HEK293T (cell line): Measurements from ENCODE around the gene ACTR2.
A peak's percentile ranks its signal among the peaks of the same experiment; 100 is the strongest.

ENCODE experiments used
- CTCF ChIA-PET: fragments of 350-600 bp; formaldehyde crosslinking; extraction: SDS; loops from one replicate; lab custom pipeline; 2021; ENCODE audit warnings: antibody characterized with exemption, inconsistent platforms; lab: Yijun Ruan, JAX
- POLR2A ChIA-PET: fragments of 350-600 bp; formaldehyde crosslinking; extraction: SDS; loops from one replicate; lab custom pipeline; 2020; ENCODE audit warnings: antibody characterized with exemption, inconsistent platforms; lab: Yijun Ruan, JAX
- DNase-seq: peaks from one replicate; pipeline ENCODE4 v3.0.0; 2012; ENCODE audit warnings: mixed read lengths; ENCODE audit errors: extremely low spot score
- ARNT ChIP-seq: fragments of 450-650 bp; IDR thresholded peaks from 2 replicates; pipeline ENCODE4 v1.6.1; 2017; ENCODE audit warnings: mild to moderate bottlenecking
- BHLHE40 ChIP-seq: fragments of 450-650 bp; IDR thresholded peaks from 2 replicates; pipeline ENCODE4 v1.6.1; 2016; ENCODE audit warnings: mild to moderate bottlenecking, moderate library complexity, borderline replicate concordance
- CTBP1 ChIP-seq: fragments of 450-650 bp; IDR thresholded peaks from 2 replicates; pipeline ENCODE4 v1.6.1; 2016; ENCODE audit warnings: borderline replicate concordance
- ELF4 ChIP-seq: fragments of 450-650 bp; IDR thresholded peaks from 2 replicates; pipeline ENCODE4 v1.6.1; 2017; ENCODE audit warnings: antibody characterized with exemption
- FOXA1 ChIP-seq: fragments of 450-650 bp; IDR thresholded peaks from 2 replicates; pipeline ENCODE4 v1.6.1; 2016; ENCODE audit warnings: mild to moderate bottlenecking
- FOXK2 ChIP-seq: fragments of 450-650 bp; IDR thresholded peaks from 2 replicates; pipeline ENCODE4 v1.6.1; 2016; ENCODE audit warnings: mild to moderate bottlenecking
- FOXM1 ChIP-seq: fragments of 450-650 bp; IDR thresholded peaks from 2 replicates; pipeline ENCODE4 v1.6.1; 2017; ENCODE audit warnings: mild to moderate bottlenecking, borderline replicate concordance
- HDGF ChIP-seq: fragments of 450-650 bp; IDR thresholded peaks from 2 replicates; pipeline ENCODE4 v1.6.1; 2017; ENCODE audit warnings: antibody characterized with exemption, borderline replicate concordance
- L3MBTL2 ChIP-seq: fragments of 450-650 bp; conservative IDR thresholded peaks from 2 replicates; pipeline ENCODE4 v1.6.1; 2016; ENCODE audit warnings: mild to moderate bottlenecking
- LEF1 ChIP-seq: fragments of 450-650 bp; IDR thresholded peaks from 2 replicates; pipeline ENCODE4 v1.6.1; 2017; ENCODE audit warnings: mild to moderate bottlenecking, borderline replicate concordance
- NFRKB ChIP-seq: fragments of 450-650 bp; IDR thresholded peaks from 2 replicates; pipeline ENCODE4 v1.6.1; 2016; ENCODE audit warnings: mild to moderate bottlenecking, moderate library complexity
- SP1 ChIP-seq: fragments of 450-650 bp; IDR thresholded peaks from 2 replicates; pipeline ENCODE4 v1.6.1; 2017
- SUZ12 ChIP-seq: fragments of 450-650 bp; IDR thresholded peaks from 2 replicates; pipeline ENCODE4 v1.6.1; 2016; ENCODE audit warnings: mild to moderate bottlenecking
- TARDBP ChIP-seq: fragments of 450-650 bp; IDR thresholded peaks from 2 replicates; pipeline ENCODE4 v1.6.1; 2016
- ZNF384 ChIP-seq: fragments of 450-650 bp; IDR thresholded peaks from 2 replicates; pipeline ENCODE4 v1.6.1; 2016
- TF ChIP-seq, protein P1 (sequence below): fragments of 450-650 bp; IDR thresholded peaks from 2 replicates; pipeline ENCODE4 v1.6.1; 2016

ACTR2 gene

DNA sequence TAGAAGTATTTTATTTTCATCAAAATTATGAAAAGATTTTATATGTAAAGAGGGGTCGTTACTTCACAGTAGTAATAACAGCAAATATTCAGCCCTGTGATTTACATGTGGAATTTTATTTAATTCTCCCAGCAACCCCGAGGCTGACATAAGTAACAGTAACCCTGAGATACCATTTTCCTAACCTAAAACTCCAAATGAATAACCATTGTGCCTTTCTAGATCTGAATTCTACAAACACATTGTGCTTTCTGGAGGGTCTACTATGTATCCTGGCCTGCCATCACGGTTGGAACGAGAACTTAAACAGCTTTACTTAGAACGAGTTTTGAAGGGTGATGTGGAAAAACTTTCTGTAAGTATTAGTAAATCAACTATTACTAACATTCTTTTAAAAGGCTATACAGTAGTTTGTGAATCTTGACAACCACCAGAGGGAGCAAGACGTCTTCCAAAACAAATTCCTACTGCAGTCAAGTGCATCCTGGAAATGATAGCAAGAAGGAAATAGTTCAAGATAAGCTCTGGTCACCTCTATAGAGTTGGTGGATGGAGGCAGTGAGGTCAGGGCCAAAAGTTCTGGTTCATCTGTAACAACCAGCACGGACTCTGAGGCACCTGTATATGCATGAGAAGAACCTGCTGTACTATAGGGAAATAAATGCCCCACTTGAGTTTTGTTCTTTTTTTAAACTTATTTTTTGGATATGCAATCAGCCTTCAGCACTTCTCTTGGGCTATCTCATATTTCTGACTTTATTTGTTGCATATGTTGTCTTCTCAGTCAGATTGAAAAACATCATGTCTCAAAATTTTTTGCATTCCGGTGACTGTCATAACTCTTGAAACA is 37.4 kb downstream of the ACTR2 start:
- TF ChIP-seq SUZ12 = no peak
- TF ChIP-seq HDGF = no peak
- no peak for TF ChIP-seq FOXK2
- no peak for TF ChIP-seq NFRKB
- no peak for TF ChIP-seq ZNF384
- TF ChIP-seq BHLHE40 = no peak
- TF ChIP-seq FOXA1 = no peak
- no peak for TF ChIP-seq TARDBP
- no peak for TF ChIP-seq FOXM1
- no peak for TF ChIP-seq L3MBTL2
- TF ChIP-seq ARNT = no peak
- no peak for TF ChIP-seq SP1
- POLR2A ChIA-PET = interaction anchor here (0.8 kb wide), 1 partner anchor 170 kb away, joined by 3 read pairs; no protein-coding TSS in a partner anchor
- DNase-seq = peak; percentile 39
- CTCF ChIA-PET = interaction anchor here (0.6 to 1.2 kb wide), 6 partner anchors 10 to 302 kb away, joined by 3 to 5 read pairs (median 3); no protein-coding TSS in a partner anchor

DNA sequence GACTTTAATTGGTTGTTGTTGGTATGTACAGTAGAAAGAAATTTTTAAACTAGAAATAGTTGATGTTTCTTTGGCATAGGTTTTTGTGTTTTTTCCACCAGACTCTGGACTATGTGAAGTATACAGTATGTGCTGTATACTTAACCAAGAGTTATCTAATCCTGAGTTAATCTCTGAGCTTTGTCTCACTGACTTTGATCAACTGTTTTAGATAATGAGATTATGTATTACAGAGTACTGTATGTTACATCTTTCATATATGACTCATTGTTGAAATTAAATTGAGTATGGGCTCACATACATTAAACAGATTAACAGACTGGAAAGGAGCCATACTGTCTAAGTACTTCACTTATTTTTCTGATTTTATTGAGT is 38.0 kb downstream of the ACTR2 start:
- POLR2A ChIA-PET = interaction anchor here (0.8 kb wide), 1 partner anchor 170 kb away, joined by 3 read pairs; no protein-coding TSS in a partner anchor
- CTCF ChIA-PET = interaction anchor here (0.6 to 1.2 kb wide), 5 partner anchors 10 to 301 kb away, joined by 3 to 5 read pairs (median 3); no protein-coding TSS in a partner anchor
- no peak for DNase-seq
- TF ChIP-seq FOXA1 (no peak), HDGF (no peak), ZNF384 (no peak), ELF4 (no peak), SUZ12 (no peak), BHLHE40 (no peak), CTBP1 (no peak), FOXM1 (no peak), ARNT (no peak), FOXK2 (no peak), TARDBP (no peak), NFRKB (no peak), LEF1 (no peak), SP1 (no peak), L3MBTL2 (no peak)
- TF ChIP-seq, protein P1, sequence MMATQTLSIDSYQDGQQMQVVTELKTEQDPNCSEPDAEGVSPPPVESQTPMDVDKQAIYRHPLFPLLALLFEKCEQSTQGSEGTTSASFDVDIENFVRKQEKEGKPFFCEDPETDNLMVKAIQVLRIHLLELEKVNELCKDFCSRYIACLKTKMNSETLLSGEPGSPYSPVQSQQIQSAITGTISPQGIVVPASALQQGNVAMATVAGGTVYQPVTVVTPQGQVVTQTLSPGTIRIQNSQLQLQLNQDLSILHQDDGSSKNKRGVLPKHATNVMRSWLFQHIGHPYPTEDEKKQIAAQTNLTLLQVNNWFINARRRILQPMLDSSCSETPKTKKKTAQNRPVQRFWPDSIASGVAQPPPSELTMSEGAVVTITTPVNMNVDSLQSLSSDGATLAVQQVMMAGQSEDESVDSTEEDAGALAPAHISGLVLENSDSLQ = no peak

DNA sequence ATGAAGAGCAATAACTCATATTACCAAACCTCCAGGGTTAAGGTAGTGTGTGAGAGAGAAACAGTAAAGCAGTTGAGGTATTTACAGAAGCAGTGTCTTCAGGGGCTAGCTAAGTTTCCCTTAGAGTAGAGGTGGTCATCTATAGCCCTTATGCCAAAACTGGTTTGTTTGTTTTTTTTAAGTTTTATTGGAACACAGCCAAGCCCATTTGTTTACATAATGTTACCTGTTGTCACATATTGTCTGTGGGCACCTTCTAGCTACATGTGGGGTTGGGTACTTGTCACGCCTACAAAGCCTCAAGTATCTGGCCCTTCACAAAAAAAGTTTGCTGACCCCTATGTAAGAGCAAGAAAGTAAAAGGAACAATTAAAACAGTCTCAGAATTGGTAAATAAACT is 39.4 kb downstream of the ACTR2 start:
- DNase-seq = no peak
- CTCF ChIA-PET = interaction anchor here (0.6 to 0.7 kb wide), 2 partner anchors 85 to 277 kb away, joined by 3 to 4 read pairs; no protein-coding TSS in a partner anchor
- POLR2A ChIA-PET = no interaction called here
- TF ChIP-seq ELF4 = no peak
- TF ChIP-seq SP1 = no peak
- no peak for TF ChIP-seq TARDBP
- no peak for TF ChIP-seq CTBP1
- TF ChIP-seq, protein P1 = no peak
- TF ChIP-seq L3MBTL2 = no peak
- no peak for TF ChIP-seq FOXM1
- no peak for TF ChIP-seq BHLHE40
- TF ChIP-seq LEF1 = no peak
- TF ChIP-seq FOXK2 = no peak
- TF ChIP-seq NFRKB = no peak
- TF ChIP-seq ZNF384 = no peak
- TF ChIP-seq ARNT = no peak
- TF ChIP-seq HDGF = no peak
- no peak for TF ChIP-seq FOXA1

DNA sequence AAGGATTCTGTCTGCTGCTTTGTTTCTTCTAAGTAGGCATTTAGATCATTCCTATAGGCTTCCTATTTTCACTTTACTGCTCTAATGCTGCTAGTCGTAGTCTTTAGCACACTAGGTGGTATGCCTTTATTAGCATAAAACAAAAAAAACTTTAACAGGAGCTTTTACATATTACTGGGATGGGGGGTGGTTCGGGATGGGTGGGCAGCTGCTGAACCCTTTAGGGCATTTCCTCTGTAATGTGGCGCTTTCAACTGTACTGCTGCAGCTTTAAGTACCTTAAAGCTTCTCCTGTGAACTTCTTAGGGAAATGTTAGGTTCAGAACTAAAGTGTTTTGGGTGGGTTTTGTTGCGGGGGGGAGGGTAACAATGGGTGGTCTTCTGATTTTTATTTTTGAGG is 41.3 kb downstream of the ACTR2 start:
- POLR2A ChIA-PET = no interaction called here
- TF ChIP-seq SP1 (no peak), CTBP1 (no peak), L3MBTL2 (no peak), HDGF (no peak), TARDBP (no peak), ARNT (no peak), FOXA1 (no peak), BHLHE40 (no peak), LEF1 (no peak), FOXM1 (no peak), ELF4 (no peak), ZNF384 (no peak), SUZ12 (no peak), NFRKB (no peak), FOXK2 (no peak)
- TF ChIP-seq, protein P1 = no peak
- CTCF ChIA-PET = no interaction called here

DNA sequence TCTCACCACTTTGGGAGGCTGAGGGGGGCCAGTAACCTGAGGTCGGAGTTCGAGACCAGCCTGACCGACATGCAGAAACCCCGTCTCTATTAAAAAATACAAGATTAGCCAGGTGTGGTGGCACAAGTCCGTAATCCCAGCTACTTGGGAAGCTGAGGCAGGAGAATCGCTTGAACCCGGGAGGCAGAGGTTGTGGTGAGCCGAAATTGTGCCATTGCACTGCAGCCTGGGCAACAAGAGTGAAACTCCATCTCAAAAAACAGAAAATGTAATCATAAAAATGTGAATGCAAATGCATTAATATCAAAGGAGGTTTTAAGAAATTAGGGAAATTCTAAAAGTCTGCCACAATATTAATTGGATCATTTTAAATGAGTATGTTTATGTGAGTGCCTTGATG is 45.7 kb downstream of the ACTR2 start:
- CTCF ChIA-PET = interaction anchor here (0.7 kb wide), 1 partner anchor 43 kb away, joined by 4 read pairs; no protein-coding TSS in a partner anchor

More for the DNA sequence above, 41.3 kb downstream of the ACTR2 start:
- no peak for DNase-seq

More for the DNA sequence above, 45.7 kb downstream of the ACTR2 start:
- POLR2A ChIA-PET = no interaction called here
- TF ChIP-seq ZNF384 (no peak), LEF1 (no peak), CTBP1 (no peak), L3MBTL2 (no peak), SP1 (no peak), BHLHE40 (no peak), SUZ12 (no peak), ARNT (no peak), NFRKB (no peak), ELF4 (no peak), FOXK2 (no peak), TARDBP (no peak), HDGF (no peak), FOXA1 (no peak), FOXM1 (no peak)
- TF ChIP-seq, protein P1 = no peak
- DNase-seq = no peak
